DMS 273 (cell line): ENCODE results near the gene APLNR.

Source experiments
- DNase-seq: peaks from one replicate; lab custom pipeline; 2025; ENCODE audit not compliant: unreplicated experiment; lab: John Stamatoyannopoulos, UW

APLNR gene

DNA sequence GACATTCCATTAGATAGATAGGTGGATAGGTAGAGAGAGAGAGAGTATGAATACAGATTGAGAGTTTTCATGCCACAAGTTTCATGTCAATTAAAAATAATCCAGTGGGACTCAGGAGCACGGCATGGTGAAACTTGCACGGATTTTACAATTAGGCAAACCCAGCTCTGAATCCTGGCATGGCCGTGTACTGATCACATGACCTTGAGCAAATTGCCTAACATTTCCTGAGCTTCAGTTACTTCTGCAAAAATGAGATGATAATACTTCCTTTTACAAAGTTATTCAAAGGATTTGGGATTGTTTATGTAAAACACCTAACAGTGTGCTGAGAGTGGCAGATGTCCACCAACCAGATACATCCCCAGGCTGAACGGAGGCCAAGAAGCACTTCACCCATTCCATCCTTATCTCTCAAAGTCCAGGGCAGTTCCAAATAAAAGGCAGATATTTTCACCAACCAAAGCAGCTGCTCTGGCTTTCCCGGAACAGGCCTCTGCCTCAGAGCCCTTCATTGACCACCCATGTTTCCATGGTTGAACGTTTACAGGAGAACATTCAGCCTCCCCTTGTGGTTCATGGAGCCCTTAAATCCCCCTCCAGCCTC, 17.9 kb downstream of the APLNR start:
- DNase-seq = no peak

DNA sequence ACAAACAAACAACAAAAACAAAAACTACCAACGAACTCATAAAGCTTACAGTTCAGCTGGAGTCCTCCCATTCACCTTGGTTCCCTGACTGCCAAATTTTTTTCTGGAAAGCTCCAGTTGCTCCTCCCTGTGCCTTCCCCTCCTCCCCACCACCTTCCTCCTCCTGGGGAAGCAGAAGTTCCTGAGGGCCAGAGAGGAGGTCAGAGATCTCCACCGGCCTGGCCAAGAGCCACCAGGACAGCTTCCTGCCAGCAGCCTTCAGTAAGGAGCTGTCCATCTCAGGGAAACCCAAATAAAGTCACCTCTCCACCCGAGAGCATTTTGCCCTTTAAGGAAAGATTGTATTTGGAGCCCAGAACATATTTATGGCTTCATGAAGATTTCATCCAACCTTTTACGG, 20.0 kb downstream of the APLNR start:
- no peak for DNase-seq

DNA sequence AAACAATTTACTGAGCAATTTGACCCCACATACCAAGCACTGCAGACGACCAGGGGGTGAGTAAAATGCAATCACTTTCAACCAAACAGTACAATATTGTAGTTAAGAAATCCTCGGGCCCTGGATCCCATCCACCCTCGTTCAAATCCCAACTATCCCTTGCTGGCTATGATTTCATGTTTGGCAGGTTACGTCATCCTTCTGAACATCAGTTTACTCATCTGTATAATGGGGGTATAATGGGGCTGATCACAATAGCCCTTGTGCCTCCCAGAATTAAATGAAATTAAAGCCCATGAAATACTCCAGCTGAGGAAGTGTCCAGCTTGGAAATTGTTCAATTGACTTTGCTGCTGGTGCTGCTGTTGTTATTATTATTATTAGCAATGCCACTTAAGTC, 20.6 kb downstream of the APLNR start:
- DNase-seq = no peak

DNA sequence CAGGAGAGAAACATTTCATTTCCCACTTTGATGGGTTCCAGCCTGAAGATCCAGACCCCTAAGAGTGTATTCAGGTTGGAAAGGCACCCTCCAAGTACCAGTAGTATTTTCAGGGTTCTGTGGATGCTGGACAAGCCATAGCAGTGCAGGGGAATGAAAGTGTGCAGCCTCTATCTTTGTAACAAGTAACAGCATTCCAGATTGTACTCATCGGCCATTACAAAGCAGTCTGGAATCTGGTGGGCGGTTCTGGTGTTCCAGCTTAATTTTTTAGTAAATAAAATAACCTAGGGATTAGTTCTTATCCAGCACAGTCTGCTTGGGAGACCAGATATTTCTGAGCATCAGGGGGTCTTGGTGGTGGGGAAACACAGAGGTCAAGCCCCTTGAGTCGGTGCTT, 22.6 kb downstream of the APLNR start:
- no peak for DNase-seq

DNA sequence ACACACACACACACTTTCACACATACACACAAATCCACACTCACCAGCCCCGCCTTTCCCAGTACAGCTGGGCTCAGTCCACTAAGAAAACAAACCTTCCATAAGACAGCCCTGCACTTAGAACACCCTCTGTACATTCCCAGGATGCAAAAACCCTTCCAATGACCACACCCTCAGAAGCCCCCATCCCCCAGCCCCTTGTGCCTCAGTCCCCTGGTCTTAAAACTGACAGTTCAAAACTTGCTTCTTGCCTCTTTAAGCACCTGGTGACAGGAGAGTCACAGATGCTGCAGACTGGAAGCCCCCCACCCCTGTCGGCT, 23.0 kb downstream of the APLNR start:
- DNase-seq = no peak

DNA sequence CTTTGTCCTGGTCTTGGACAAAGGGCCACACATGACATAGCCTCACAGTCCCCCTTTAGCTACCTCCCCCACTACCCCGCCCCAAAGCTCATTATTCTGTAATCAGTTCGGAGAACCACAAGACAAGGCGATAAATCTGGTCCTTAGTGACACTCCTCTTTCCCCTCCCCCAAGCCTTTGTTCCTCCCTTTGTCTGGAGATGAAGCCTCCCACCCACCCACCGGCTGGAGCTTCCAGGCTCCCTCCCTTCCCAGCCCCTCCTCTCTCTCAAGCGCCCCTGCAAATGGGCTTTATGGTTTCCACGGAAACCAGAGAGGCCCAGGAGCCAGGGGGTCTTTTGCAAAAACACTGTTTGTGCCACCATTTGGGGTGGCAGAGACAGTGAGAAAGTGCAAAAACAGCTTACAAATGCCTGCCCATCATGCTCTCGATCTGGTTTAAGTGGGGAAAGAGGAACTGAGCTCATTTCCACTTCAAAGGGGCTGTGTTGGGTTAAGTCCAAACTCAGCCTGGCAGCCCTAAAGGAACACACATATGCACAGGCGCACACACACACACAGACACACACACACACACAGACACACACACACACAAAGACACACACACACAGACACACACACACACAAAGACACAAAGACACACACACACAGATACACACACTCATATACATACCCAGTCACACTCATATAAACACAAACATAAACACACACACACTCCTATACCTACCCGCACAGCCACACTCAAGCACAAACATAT, 23.5 kb downstream of the APLNR start:
- no peak for DNase-seq

DNA sequence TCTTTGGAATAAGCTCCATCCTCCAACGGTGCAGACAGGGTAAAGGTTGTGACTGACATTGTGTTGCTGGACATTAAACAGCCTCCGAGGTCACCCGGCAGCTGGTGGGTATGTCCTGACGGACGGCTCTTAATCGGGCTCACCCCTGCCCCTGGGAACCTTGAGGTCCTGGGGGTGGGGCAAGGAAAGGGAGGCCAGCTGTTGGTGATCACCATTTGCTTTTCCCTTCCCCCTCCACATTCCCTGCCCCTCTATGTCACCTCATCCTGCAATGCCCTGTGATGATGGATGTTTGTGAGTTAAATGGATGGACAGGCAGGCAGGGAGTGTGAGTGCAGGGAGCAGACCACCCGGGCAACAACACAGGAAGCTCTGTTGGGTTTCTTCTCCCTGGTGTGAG, 26.3 kb downstream of the APLNR start:
- DNase-seq = no peak

DNA sequence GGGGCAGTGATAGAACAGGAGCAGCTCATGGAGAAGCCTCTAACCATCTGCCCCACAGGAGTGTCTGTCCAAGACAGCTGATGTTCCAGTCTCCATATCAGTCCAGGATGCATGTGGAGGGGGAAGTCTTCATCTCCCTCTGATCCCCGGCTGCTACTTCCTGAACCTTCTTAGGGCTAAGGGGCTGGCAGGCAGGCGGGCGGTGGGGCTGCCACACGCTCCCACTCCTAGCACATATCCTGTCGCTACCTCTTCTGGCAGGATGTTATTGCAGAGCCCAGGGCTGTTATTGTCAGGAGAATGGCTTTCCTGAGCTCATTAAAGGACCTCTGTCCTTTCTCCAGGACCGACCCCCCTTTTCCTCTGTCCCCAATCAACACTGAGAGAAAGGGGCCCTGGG, 29.9 kb downstream of the APLNR start:
- DNase-seq = no peak

DNA sequence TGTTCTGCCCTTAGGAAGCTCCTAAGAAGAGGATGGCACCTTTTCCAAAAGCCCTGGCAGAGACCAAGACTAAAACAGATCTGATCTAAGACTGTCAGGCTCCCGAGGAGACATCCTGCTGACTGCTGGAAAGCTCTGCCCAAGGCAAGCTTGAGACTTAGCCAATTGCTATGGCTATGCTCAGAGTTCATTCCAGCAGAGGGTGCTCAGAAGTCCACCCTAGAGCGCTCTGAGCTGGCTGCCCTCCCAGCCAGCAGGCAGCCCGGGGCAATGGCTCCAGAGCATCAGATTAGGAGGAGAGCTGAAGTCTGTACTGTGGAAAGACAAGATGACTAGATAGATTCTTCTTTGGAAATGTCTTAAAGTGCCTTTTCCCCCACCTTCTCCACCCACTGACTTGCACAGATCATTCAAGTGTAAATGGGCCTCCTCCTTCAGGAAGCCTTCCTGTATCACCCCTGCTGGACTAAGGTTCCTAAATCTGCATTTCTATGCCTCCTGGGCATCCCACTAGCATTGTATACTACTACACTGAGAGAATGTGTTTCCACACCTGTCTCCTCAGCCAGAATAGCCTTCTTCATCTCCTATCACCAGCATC, 31.9 kb downstream of the APLNR start:
- no peak for DNase-seq

DNA sequence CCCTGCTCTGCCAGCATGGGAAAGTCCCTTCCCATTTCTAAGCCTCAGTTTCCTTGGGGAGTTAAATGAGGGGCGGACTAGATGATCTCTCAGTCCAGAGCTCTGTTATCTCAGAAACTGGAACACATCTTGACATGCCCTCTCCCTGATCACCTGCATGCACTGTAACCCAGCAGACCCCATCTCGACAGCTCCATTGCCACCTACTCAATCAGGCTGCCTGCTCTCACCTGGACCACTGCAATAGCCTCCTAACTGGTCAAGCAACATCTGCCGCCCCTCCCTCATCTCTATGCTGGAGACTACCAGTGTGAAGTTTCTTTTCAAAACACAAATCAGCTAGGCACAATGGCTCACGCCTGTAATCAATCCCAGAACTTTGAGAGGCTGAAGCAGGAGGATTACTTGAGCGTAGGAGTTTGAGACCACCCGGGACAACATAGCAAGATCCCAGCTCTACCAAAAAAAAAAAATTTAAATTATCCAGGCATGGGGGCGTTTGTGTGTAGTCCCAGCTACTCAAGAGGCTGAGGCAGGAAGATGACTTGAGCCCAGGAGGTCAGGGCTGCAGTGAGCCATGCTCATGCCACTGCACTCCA, 33.1 kb downstream of the APLNR start:
- no peak for DNase-seq

DNA sequence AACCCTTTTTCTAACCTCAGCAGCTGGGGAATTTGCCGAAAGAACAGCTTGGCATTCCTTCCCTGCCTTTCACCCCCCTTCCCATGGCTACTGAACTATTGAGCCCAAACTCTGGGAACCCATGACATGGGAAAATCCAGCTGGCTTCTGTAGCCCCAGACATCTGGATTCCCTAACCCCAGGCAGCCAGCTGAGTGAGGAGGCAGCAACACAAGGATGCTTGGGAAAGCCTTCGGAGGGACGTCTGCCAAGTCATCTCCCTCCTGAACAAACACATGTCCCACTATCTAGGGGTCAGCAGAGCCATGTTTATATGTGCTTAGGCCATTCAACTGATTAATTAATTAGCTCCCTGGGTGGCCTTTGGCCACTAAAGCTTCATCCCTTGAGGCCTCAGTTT, 33.7 kb downstream of the APLNR start:
- peak; percentile 7 for DNase-seq

DNA sequence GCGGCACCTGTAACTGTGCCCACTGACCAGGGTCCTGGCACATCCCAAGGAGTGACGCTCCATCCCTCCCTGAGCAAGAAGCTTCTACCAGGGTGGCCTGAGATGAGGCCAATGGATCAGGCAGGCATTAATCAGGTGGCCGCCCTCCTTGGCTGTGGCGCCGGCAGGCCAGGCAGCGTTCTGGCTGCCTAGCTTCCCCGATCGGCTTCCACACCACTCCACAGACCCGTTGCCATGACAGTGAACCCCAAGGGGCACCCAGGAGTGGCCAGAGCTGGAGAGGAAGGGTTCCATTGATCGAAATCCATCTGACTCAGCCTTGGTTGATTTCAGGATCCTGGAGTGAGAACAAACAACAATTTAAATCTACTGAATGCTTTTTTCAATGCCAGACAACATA, 34.8 kb downstream of the APLNR start:
- DNase-seq = no peak

DNA sequence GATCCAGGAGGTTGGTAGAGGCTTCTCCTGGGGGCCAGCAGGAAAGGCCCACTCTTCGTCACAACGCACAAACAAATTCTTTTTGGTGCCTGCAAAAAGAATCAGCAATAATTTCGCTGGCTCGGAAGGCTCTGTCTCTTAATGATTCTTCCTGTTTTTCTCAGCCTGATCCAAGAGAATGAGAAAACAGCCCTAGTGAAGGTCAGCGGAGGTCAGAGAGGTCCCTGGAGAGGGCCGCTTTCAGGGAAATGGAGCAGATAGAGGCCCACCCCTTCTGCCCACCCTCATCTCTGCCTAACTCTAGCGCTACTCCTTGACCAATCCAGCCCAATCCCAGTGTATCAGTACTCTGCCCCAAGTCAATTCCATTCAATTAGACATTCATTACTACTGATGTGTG, 36.1 kb downstream of the APLNR start:
- no peak for DNase-seq

DNA sequence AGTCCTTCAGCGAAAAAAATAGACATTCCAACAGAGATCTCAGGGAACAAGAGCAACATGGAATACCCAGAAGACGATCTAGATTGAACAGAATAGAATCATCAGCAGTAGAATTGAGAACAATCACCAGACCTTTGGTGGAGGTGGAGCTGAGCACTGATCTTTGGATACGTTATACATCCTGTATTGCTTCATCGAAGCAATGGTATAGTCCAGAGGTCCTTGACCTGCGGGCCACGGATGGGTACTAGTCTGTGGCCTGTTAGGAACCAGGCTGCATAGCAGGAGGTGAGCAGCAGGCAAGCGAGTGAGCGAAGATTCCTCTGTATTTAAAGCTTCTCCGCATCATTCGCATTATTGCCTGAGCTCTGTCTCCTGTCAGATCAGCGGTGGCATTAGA, 37.7 kb downstream of the APLNR start:
- no peak for DNase-seq

DNA sequence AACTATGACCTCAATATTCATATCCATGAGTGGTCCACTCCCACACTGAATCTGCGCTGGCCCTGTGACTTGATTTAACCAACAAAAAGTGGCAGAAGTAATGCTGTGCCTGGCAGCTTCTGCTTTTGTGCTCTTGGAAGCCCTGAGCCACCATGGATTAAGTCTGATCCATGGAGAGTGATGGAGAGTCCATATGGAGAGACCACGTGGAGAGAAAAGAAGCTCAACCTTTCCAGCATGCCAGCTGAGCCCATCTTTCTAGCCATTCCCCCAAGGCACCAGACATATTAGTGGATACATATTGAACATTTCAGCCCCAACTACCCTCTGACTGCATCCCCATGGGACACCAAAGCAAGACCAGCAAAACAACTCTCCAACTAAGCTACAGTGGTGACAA, 39.3 kb downstream of the APLNR start:
- DNase-seq = no peak

DNA sequence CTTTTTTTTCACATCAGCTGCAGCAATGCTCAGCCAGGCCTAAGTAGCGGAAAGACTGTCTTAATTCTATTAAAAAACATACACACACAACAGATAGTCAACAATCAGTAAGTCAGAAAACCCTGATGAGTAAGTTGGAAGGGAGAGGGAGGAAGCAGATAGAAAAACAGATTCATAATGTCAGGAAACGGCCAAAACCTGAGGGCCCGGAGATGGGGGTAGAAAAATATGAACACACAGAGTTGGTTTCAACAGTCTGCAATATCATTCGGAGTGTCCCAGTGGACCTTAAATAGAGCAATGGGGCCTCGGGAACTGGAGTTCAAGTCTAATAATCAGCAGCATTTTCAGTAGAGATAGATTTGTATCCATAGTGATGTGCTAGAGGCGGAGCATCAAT, 40.5 kb downstream of the APLNR start:
- no peak for DNase-seq

DNA sequence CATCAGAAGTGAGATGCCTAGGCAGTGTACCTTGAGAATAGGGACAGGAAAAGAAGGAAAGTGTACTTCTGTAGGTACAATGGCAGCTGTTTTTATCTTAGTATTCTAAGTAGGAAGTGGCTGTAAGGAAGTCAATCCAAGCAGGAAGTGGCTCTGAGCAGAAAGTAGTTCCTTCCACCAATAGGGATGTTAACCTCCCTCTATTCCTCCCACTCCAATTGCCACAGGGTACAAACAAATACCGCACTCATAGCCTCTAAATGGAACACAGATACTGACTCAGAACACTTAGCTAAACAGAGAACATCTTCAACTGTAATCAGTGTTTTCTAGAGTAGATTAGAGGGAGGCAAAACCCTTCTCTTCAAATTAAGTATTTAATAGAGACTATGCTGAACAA, 44.7 kb downstream of the APLNR start:
- no peak for DNase-seq

DNA sequence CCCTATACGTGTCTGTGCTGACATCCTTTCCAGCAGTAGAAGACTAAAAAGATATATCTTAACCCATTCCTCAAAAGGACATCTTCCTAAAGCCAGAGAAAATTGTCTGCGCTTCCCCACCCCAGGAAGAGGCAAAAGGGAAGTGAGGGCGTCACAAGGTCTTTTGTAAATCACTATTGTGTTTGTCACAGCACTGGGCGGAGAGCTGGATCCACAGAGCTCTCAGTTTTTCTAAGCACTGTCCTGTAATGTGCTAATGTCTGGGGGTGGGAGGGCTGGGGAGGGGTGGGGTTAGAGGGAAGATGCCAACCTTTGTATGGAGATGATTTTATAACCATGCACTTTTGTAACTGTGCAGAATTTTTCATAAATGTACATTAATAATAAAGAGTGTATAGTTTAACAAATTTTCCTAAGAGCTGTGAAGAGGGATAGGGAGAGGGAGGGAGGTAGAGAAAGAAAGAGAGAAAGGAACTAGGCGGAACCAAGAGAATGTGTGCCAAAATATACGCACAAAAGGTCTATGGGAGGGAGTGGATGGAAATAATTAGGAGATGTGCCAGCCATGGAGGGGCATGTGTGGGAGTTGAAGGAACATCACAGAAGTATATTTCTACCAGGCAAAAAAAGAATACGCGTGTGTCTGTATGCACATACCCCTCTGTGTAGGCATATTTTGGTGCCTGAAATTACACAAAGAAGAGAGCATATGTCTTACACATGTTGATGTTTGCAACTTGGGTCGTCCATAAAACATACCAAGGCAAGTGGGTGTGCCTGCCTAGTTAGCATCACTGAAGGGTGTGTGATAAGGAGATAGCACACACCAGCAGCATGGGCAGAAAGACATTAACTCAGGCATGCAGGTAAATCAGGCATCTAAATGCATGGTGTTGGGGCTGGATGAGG, 45.5 kb downstream of the APLNR start:
- DNase-seq = no peak

DNA sequence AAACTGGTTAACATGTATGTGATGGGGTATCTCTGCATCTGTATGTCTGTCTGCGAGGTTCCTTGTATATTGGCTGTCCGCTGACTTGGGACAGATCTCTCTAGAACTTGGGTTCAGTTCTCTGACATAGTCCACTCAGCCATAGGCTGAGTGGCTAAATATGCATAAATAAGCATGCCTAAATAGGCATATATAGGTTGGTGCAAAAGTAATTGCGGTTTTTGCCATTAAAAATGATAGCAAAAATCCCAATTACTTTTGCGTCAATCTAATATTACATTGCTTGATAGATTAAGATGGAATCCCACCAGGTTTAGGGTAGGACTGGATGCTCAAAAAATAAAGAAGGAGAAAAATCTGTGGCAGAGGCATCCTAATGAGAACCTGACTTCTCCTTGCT, 46.5 kb downstream of the APLNR start:
- no peak for DNase-seq
